Lung (tissue), 12 donors: Measurements from ENCODE around the gene ACTN1. TPM values are rescaled to one million over a fixed set of nuclear protein-coding genes. Genes with fewer than 3 reads are reported as not detected.

ENCODE experiments used
- ATAC-seq: fragments of 200-7000 bp; cut with Tn5 transposase; one replicate; pipeline ENCODE4 v1.9.1; 2020; ENCODE audit warnings: moderate number of reproducible peaks; ENCODE audit not compliant: insufficient read depth, low FRiP score
- DNase-seq, 3 donors: peaks; one replicate each; pipeline ENCODE4 v3.0.0-alpha.2; 2013 to 2017
- H3K27ac ChIP-seq, 2 donors: one replicate each; pipeline ENCODE4 v1.5.1; 2013; ENCODE audit warnings: mild to moderate bottlenecking in 2 of 2, moderate library complexity in 2 of 2, control low read depth in 1 of 2, inconsistent platforms in 1 of 2, low read depth in 1 of 2, low read length in 1 of 2
- H3K27me3 ChIP-seq, 3 donors: one replicate each; pipeline ENCODE4 v1.5.1; 2013; ENCODE audit warnings: low read length in 2 of 3; ENCODE audit not compliant: control insufficient read depth in 3 of 3, insufficient read depth in 3 of 3
- H3K36me3 ChIP-seq, 4 donors: one replicate each; pipeline ENCODE4 v1.5.1; 2013; ENCODE audit warnings: low read length in 4 of 4, mild to moderate bottlenecking in 1 of 4, moderate library complexity in 1 of 4; ENCODE audit not compliant: control insufficient read depth in 4 of 4, insufficient read depth in 4 of 4
- H3K4me1 ChIP-seq, 5 donors: one replicate each; pipeline ENCODE4 v1.5.1; 2013; ENCODE audit warnings: low read length in 5 of 5, mild to moderate bottlenecking in 2 of 5, moderate library complexity in 1 of 5; ENCODE audit not compliant: control insufficient read depth in 5 of 5, insufficient read depth in 5 of 5
- H3K4me3 ChIP-seq: one replicate; pipeline ENCODE4 v1.5.1; 2013; ENCODE audit warnings: mild to moderate bottlenecking, control low read depth, moderate library complexity
- H3K9ac ChIP-seq, 2 donors: one replicate each; pipeline ENCODE4 v1.5.1; 2013; ENCODE audit warnings: low read length in 2 of 2, control low read depth in 1 of 2; ENCODE audit not compliant: insufficient read depth in 1 of 2
- H3K9me3 ChIP-seq, 4 donors: one replicate each; pipeline ENCODE4 v1.5.1; 2013; ENCODE audit warnings: low read length in 3 of 4, mild to moderate bottlenecking in 1 of 4, moderate library complexity in 1 of 4; ENCODE audit not compliant: control insufficient read depth in 4 of 4, insufficient read depth in 3 of 4
- CTCF ChIP-seq: IDR thresholded peaks from 2 replicates; pipeline ENCODE4 v1.5.1; 2012; ENCODE audit warnings: mild to moderate bottlenecking; ENCODE audit errors: control extremely low read depth, extremely low read depth
- WGBS, 2 donors: extraction: QIAGEN DNeasy Blood & Tissue Kit; methylation state at CpG; one replicate each; pipeline ENCODE4 v1.1.7; 2013; 5-methylcytosine and 5-hydroxymethylcytosine counted together
- polyA plus RNA-seq, 2 donors: library from polyadenylated mRNA; stranded (reverse); fragments of 200-250 nt; gene quantifications; one replicate each; pipeline ENCODE4 v1.2.1, GENCODE V29; 2013
- total RNA-seq, 2 donors: library from RNA; depleted of rRNA in 1 of 2; stranded (reverse); fragments of >200 nt in 1 of 2; gene quantifications; one replicate each; pipeline ENCODE4 v1.2.1, GENCODE V29; 2014 to 2021
- donor health status: control.
- donor health status: control.
- donor health status: Bipolar disorder and iron deficiency.
- donor health status: healthy.
- donor health status: DM: yes; HTN: yes; CAD: no.

Gene ACTN1
- total and polyA plus RNA-seq, 4 donors: 40.9 to 168 (median 117) TPM

DNA sequence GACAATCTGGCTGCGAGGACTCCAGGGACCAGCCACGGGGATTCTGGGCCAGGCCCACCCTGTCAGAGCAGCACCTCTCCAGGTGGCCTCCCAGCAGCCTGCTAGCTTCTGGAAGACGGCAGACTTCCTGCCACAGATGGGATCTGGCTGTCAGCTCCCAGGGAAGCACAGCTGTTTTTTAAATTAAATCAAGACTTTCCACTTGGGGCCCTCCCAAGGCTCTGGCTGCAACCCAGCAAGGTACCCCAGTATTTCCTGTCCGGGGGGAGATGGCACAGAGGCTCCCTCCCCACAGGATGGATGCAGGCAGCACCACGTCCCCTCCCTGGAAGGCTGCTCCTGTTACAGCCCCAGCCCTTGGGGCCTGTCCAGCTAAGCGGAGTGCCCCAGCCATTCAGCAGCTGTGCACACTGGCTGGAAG is 56.9 kb downstream of the ACTN1 start:
- peak; percentile 80 to 88 (median 81) for DNase-seq
- Histone ChIP-seq H3K4me1 (peaks cover 5 to 22% (median 11%) of the 10 kb centered on the region in 5 donors), H3K27me3 (no peaks in the 10 kb centered on the region), H3K9ac (no peak overlapping the region), H3K36me3 (peaks cover 8 to 25% (median 14%) of the 10 kb centered on the region in 4 donors), H3K9me3 (peaks cover 0 to 4% (median 2%) of the 10 kb centered on the region in 4 donors), H3K27ac (no peak overlapping the region), H3K4me3 (no peak overlapping the region)
- ATAC-seq: no peak
- WGBS, 2 donors: 60 to 73% methylated on average over 6 of the region's 6 CpGs
- TF ChIP-seq CTCF: no peak

- Histone ChIP-seq H3K4me3 (no peak overlapping the region), H3K27ac (no peak overlapping the region), H3K9ac (no peak overlapping the region), H3K27me3 (no peaks in the 10 kb centered on the region), H3K9me3 (peaks cover 0 to 4% (median 2%) of the 10 kb centered on the region in 4 donors), H3K36me3 (peaks cover 8 to 30% (median 16%) of the 10 kb centered on the region in 4 donors), H3K4me1 (peaks cover 5 to 22% (median 11%) of the 10 kb centered on the region in 5 donors)
- DNase-seq: no peak
- ATAC-seq: no peak
- TF ChIP-seq CTCF: no peak
Observed at GRCh38 chr14:68921666-68922065, 57.4 kb downstream of the ACTN1 start.

GRCh38 chr14:68921049-68921448 is 58.1 kb downstream of the ACTN1 start:
- no peak for TF ChIP-seq CTCF
- no peak for DNase-seq
- Histone ChIP-seq H3K27me3 (no peaks in the 10 kb centered on the region), H3K4me3 (no peak overlapping the region), H3K4me1 (peaks cover 5 to 22% (median 11%) of the 10 kb centered on the region in 5 donors), H3K36me3 (peaks cover 8 to 33% (median 16%) of the 10 kb centered on the region in 4 donors), H3K9ac (no peak overlapping the region), H3K9me3 (peaks cover 0 to 4% (median 0%) of the 10 kb centered on the region in 4 donors), H3K27ac (no peak overlapping the region)
- WGBS, 2 donors: 89 to 90% methylated on average over 9 of the region's 9 CpGs
- no peak for ATAC-seq
